Neural progenitor cell (in vitro differentiated cells): ENCODE data around the gene RDX. TPM values are rescaled to one million over a fixed set of nuclear protein-coding genes. Genes with fewer than 3 reads are reported as not detected.
"Not testable (repeated sequence)": the region's sequence is repeated elsewhere in the genome, so short reads cannot be mapped to it uniquely, and the experiment has no call there.

Source experiments
- DNase-seq: peaks from one replicate; pipeline ENCODE4 v3.0.0-alpha.2; 2016; ENCODE audit warnings: low spot score
- H2AFZ ChIP-seq: fragments of 200-600 bp; sonication (generic); replicated peaks from 2 replicates; pipeline ENCODE4 v1.6.1; 2016; ENCODE audit warnings: antibody characterized with exemption
- H3F3A ChIP-seq: fragments of 200-600 bp; sonication (generic); 2 replicates; pipeline ENCODE4 v1.6.1; 2016; ENCODE audit warnings: antibody characterized with exemption, low read depth
- H3K27ac ChIP-seq: fragments of 200-600 bp; sonication (generic); 2 replicates; pipeline ENCODE4 v1.5.1; 2016; ENCODE audit warnings: mild to moderate bottlenecking
- H3K27me3 ChIP-seq: fragments of 200-600 bp; sonication (generic); 2 replicates; pipeline ENCODE4 v1.6.1; 2016; ENCODE audit warnings: mild to moderate bottlenecking, moderate library complexity
- H3K36me3 ChIP-seq: fragments of 200-600 bp; sonication (generic); 2 replicates; pipeline ENCODE4 v1.5.1; 2016
- H3K4me1 ChIP-seq: fragments of 200-600 bp; sonication (generic); 2 replicates; pipeline ENCODE4 v1.6.1; 2016; ENCODE audit warnings: mixed run types
- H3K4me2 ChIP-seq: fragments of 200-600 bp; sonication (generic); 2 replicates; pipeline ENCODE4 v1.6.1; 2016
- H3K4me3 ChIP-seq: fragments of 200-600 bp; sonication (generic); 2 replicates; pipeline ENCODE4 v1.5.1; 2016
- H3K79me2 ChIP-seq: fragments of 200-600 bp; sonication (generic); 2 replicates; pipeline ENCODE4 v1.6.1; 2016; ENCODE audit warnings: low read depth
- H3K9ac ChIP-seq: fragments of 200-600 bp; sonication (generic); 2 replicates; pipeline ENCODE4 v1.6.1; 2016
- H3K9me3 ChIP-seq: fragments of 200-600 bp; sonication (generic); 2 replicates; pipeline ENCODE4 v1.5.1; 2016; ENCODE audit warnings: low read depth
- H4K20me1 ChIP-seq: fragments of 200-600 bp; sonication (generic); 2 replicates; pipeline ENCODE4 v1.6.1; 2016; ENCODE audit warnings: low read depth
- H3K27ac Mint-ChIP-seq: 3 replicates; pipeline ENCODE4 v1.8.0; 2021; ENCODE audit warnings: mixed read lengths
- H3K27me3 Mint-ChIP-seq: 2 replicates; pipeline ENCODE4 v1.8.0; 2022; ENCODE audit warnings: low read depth, mild to moderate bottlenecking, inconsistent platforms, moderate library complexity, mixed read lengths; ENCODE audit not compliant: insufficient read depth
- H3K36me3 Mint-ChIP-seq: 3 replicates; pipeline ENCODE4 v1.8.0; 2021; ENCODE audit warnings: mixed read lengths
- H3K4me1 Mint-ChIP-seq: 3 replicates; pipeline ENCODE4 v1.8.0; 2021; ENCODE audit warnings: mixed read lengths
- H3K4me3 Mint-ChIP-seq: 3 replicates; pipeline ENCODE4 v1.8.0; 2021; ENCODE audit warnings: mild to moderate bottlenecking, moderate library complexity, mixed read lengths
- H3K9me3 Mint-ChIP-seq: 3 replicates; pipeline ENCODE4 v1.8.0; 2020; ENCODE audit warnings: mixed read lengths
- EZH2 ChIP-seq: fragments of 200-600 bp; sonication (generic); IDR thresholded peaks from 2 replicates; pipeline ENCODE4 v1.6.1; 2017; ENCODE audit warnings: antibody characterized with exemption, mild to moderate bottlenecking, moderate library complexity
- EZH2phosphoT487 ChIP-seq: fragments of 200-600 bp; sonication (generic); IDR thresholded peaks from 2 replicates; pipeline ENCODE4 v1.6.1; 2017; ENCODE audit warnings: antibody characterized with exemption
- total RNA-seq: library from RNA; depleted of rRNA; stranded (reverse); fragments of >200 nt; gene quantifications from 2 replicates; pipeline ENCODE4 v1.2.3, GENCODE V29; 2015; ENCODE audit warnings: low replicate concordance
- TF ChIP-seq, protein P1 (sequence below): fragments of 200-600 bp; sonication (generic); IDR thresholded peaks from 2 replicates; pipeline ENCODE4 v1.5.1; 2017; ENCODE audit warnings: antibody characterized with exemption, mild to moderate bottlenecking

The RDX gene
- total RNA-seq, 1 donor from 2014 or later = 199 TPM

DNA sequence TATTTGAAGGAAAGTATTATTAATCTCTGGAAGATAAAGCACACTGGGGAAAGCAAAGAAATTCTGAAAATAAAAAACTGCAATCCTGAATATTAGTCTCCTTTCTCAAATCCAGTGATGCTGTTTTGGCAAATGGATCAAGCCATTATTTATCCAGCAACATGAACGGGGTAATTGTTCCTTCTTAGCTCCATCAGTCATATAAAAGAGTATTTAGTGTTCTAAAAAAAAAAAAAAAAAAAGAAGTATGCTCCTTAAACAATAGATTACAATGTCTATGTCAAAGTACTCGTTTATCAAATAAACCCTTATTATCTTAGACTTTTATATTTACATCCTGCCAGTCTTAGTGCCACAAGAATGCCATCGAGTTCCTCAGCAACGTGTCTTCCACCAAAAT lies 1.3 kb downstream of the RDX start:
- Histone ChIP-seq H3K79me2 (peaks cover 60% of the 10 kb centered on the region), H3K27ac (no peak overlapping the region), H3K9me3 (no peaks in the 10 kb centered on the region), H3K27me3 (no peaks in the 10 kb centered on the region), H3K4me1 (peaks cover 29% of the 10 kb centered on the region), H2AFZ (no peak overlapping the region), H4K20me1 (peaks cover 59% of the 10 kb centered on the region), H3K9ac (no peak overlapping the region), H3F3A (peaks cover 15% of the 10 kb centered on the region), H3K4me2 (peak overlapping the region; percentile 80), H3K4me3 (peak overlapping the region; percentile 100), H3K36me3 (no peaks in the 10 kb centered on the region)
- no peak for TF ChIP-seq EZH2phosphoT487
- TF ChIP-seq, protein P1, sequence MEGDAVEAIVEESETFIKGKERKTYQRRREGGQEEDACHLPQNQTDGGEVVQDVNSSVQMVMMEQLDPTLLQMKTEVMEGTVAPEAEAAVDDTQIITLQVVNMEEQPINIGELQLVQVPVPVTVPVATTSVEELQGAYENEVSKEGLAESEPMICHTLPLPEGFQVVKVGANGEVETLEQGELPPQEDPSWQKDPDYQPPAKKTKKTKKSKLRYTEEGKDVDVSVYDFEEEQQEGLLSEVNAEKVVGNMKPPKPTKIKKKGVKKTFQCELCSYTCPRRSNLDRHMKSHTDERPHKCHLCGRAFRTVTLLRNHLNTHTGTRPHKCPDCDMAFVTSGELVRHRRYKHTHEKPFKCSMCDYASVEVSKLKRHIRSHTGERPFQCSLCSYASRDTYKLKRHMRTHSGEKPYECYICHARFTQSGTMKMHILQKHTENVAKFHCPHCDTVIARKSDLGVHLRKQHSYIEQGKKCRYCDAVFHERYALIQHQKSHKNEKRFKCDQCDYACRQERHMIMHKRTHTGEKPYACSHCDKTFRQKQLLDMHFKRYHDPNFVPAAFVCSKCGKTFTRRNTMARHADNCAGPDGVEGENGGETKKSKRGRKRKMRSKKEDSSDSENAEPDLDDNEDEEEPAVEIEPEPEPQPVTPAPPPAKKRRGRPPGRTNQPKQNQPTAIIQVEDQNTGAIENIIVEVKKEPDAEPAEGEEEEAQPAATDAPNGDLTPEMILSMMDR = no peak
- TF ChIP-seq EZH2 = no peak
- H3K27me3 Mint-ChIP-seq = peaks cover 4% of the 10 kb centered on the region
- peak overlapping the region; percentile 95 for H3K4me3 Mint-ChIP-seq
- H3K4me1 Mint-ChIP-seq = peaks cover 34% of the 10 kb centered on the region
- H3K9me3 Mint-ChIP-seq = peaks cover under 1% of the 10 kb centered on the region
- no peak for DNase-seq
- peaks cover 12% of the 10 kb centered on the region for H3K36me3 Mint-ChIP-seq
- no peak overlapping the region for H3K27ac Mint-ChIP-seq

DNA sequence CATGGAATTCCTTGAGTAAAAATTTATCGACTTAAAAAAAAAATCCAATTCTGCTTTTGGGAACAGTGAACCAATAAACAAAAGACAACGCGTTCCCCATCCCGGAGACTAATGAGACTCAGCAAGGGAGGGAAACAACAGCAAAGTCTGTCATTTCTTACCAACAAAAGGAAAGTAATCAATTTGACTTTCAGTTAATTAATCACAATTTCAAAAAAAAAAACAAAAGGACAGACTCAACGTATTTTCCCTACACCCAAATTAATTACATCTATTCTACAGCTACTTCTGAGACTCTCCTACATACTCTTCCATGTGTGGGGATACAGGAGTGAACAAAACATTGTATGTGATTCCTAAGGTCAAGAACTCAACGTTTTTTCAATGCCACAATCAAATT lies 1.9 kb downstream of the RDX start:
- H3K36me3 ChIP-seq = no peaks in the 10 kb centered on the region
- H3K9me3 ChIP-seq = no peaks in the 10 kb centered on the region
- no peak overlapping the region for H3K27ac ChIP-seq
- TF ChIP-seq EZH2phosphoT487 (no peak), EZH2 (no peak)
- TF ChIP-seq, protein P1 = no peak
- H4K20me1 ChIP-seq = peaks cover 63% of the 10 kb centered on the region
- Mint-ChIP-seq H3K4me3 (peak overlapping the region; percentile 95), H3K27ac (peak overlapping the region; percentile 24), H3K27me3 (peaks cover 4% of the 10 kb centered on the region), H3K4me1 (peaks cover 34% of the 10 kb centered on the region), H3K36me3 (peaks cover 14% of the 10 kb centered on the region), H3K9me3 (no peaks in the 10 kb centered on the region)
- H3K4me2 ChIP-seq = peak overlapping the region; percentile 80
- peaks cover 29% of the 10 kb centered on the region for H3K4me1 ChIP-seq
- DNase-seq = peak; percentile 26
- H3K27me3 ChIP-seq = no peaks in the 10 kb centered on the region
- H3F3A ChIP-seq = peaks cover 15% of the 10 kb centered on the region
- peak overlapping the region; percentile 100 for H3K4me3 ChIP-seq
- no peak overlapping the region for H3K9ac ChIP-seq
- H2AFZ ChIP-seq = no peak overlapping the region
- peaks cover 66% of the 10 kb centered on the region for H3K79me2 ChIP-seq

DNA sequence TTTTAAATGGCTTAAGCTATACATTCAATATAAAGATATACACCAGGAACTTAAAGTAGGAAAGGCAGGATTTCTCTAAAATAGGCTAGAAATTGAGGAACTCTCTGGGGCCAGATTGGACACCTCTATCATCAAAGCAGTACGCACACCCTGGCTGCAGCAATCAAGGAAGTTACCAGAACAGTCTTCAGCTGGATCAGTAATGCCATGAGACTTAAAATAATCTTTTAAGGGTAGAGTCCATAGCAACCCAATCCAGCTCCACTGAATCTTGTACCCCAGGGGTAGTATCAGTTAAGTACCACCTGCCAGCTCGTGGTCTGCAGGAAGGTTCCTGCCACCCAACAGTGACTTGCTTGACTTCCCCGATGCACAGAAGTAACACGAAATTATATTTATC lies 3.0 kb downstream of the RDX start:
- peaks cover 77% of the 10 kb centered on the region for H3K79me2 ChIP-seq
- H3K36me3 ChIP-seq = no peaks in the 10 kb centered on the region
- H3K27me3 ChIP-seq = no peaks in the 10 kb centered on the region
- H3K4me2 ChIP-seq = peak overlapping the region; percentile 80
- H2AFZ ChIP-seq = no peak overlapping the region
- H3K4me1 Mint-ChIP-seq = peaks cover 34% of the 10 kb centered on the region
- peak overlapping the region; percentile 2 for H3K4me3 ChIP-seq
- peaks cover 15% of the 10 kb centered on the region for H3F3A ChIP-seq
- peak overlapping the region; percentile 95 for H3K4me3 Mint-ChIP-seq
- H3K9ac ChIP-seq = no peak overlapping the region
- H3K9me3 ChIP-seq = no peaks in the 10 kb centered on the region
- DNase-seq = no peak
- H3K27ac ChIP-seq = no peak overlapping the region
- no peaks in the 10 kb centered on the region for H3K9me3 Mint-ChIP-seq
- H3K27ac Mint-ChIP-seq = no peak overlapping the region
- TF ChIP-seq EZH2phosphoT487 (no peak), EZH2 (no peak)
- TF ChIP-seq, protein P1 = no peak
- H3K4me1 ChIP-seq = peaks cover 29% of the 10 kb centered on the region
- H3K36me3 Mint-ChIP-seq = peaks cover 14% of the 10 kb centered on the region
- H4K20me1 ChIP-seq = peaks cover 74% of the 10 kb centered on the region
- H3K27me3 Mint-ChIP-seq = peaks cover 6% of the 10 kb centered on the region

DNA sequence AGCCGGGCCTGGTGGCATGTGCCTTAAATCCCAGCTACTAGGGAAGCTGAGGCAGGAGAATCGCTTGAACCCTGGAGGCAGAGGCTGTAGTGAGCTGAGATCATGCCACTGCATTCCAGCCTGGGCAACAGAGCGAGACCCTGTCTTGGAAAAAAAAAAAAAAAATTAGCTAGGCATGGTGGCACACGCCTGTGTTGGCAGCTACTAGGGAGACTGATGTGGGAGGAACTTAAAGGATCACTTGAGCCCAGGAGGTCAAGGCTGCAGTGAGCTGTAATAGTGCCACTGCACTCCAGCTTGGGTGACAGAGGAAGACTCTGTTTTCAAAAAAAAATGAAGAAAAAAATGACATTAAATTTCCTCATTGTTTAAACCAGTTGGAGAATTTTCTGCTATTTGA lies 4.3 kb downstream of the RDX start:
- H3F3A ChIP-seq = peaks cover 11% of the 10 kb centered on the region
- peaks cover 87% of the 10 kb centered on the region for H4K20me1 ChIP-seq
- H3K36me3 Mint-ChIP-seq = peaks cover 14% of the 10 kb centered on the region
- H3K4me2 ChIP-seq, H3K4me3 Mint-ChIP-seq, DNase-seq, H2AFZ ChIP-seq, H3K27ac Mint-ChIP-seq, H3K9me3 Mint-ChIP-seq, H3K27me3 ChIP-seq, H3K9me3 ChIP-seq, H3K27ac ChIP-seq, H3K9ac ChIP-seq, H3K36me3 ChIP-seq, H3K4me3 ChIP-seq, H3K27me3 Mint-ChIP-seq: not testable (repeated sequence)
- peaks cover 25% of the 10 kb centered on the region for H3K4me1 ChIP-seq
- H3K4me1 Mint-ChIP-seq = peaks cover 34% of the 10 kb centered on the region
- H3K79me2 ChIP-seq = peaks cover 89% of the 10 kb centered on the region
